GM18505 (cell line): ENCODE measurements around the gene PCDHGA10.
"Not testable (repeated sequence)": the region's sequence is repeated elsewhere in the genome, so short reads cannot be mapped to it uniquely, and the experiment has no call there.

Experiments
- ATAC-seq: cut with Tn5 transposase; IDR thresholded peaks from one replicate; pipeline ENCODE4 v1.9.1; 2021; ENCODE audit not compliant: unreplicated experiment
- POLR2A ChIP-seq: IDR thresholded peaks from 4 replicates; pipeline ENCODE4 v1.6.1; 2011; ENCODE audit warnings: borderline replicate concordance; ENCODE audit not compliant: insufficient read depth, insufficient read length; ENCODE audit errors: extremely low read depth

Gene PCDHGA10

GRCh38 chr5:141427783-141428426, 15.1 kb downstream of the PCDHGA10 start:
- no peak for TF ChIP-seq POLR2A
- no peak for ATAC-seq

- ATAC-seq, result peak; percentile 92
- TF ChIP-seq POLR2A, result no peak
Observed at GRCh38 chr5:141430332-141431113, 17.7 kb downstream of the PCDHGA10 start, which contains the start of gene PCDHGA12. TSS of gene PCDHGA12 (plus strand) at chr5:141430507. CDS start at chr5:141430760, 253 bp downstream.

GRCh38 chr5:141431286-141431685, 18.5 kb downstream of the PCDHGA10 start:
- peak; percentile 46 for ATAC-seq
- TF ChIP-seq POLR2A, result no peak

- ATAC-seq, result not testable (repeated sequence)
Observed at GRCh38 chr5:141432308-141432707, 19.5 kb downstream of the PCDHGA10 start.

- not testable (repeated sequence) for ATAC-seq
Observed at GRCh38 chr5:141432726-141433125, 19.9 kb downstream of the PCDHGA10 start.

- TF ChIP-seq POLR2A, result no peak
- ATAC-seq, result no peak
Observed at GRCh38 chr5:141434006-141434405, 21.2 kb downstream of the PCDHGA10 start.

- ATAC-seq, result no peak
- TF ChIP-seq POLR2A, result no peak
Observed at GRCh38 chr5:141437221-141437620, 24.4 kb downstream of the PCDHGA10 start.

- no peak for ATAC-seq
- TF ChIP-seq POLR2A, result no peak
Observed at GRCh38 chr5:141439411-141440141, 26.8 kb downstream of the PCDHGA10 start.

- TF ChIP-seq POLR2A, result no peak
- no peak for ATAC-seq
Observed at GRCh38 chr5:141440341-141440740, 27.6 kb downstream of the PCDHGA10 start.

GRCh38 chr5:141441571-141442170, 28.9 kb downstream of the PCDHGA10 start:
- no peak for ATAC-seq
- no peak for TF ChIP-seq POLR2A

- ATAC-seq, result no peak
- no peak for TF ChIP-seq POLR2A
Observed at GRCh38 chr5:141465351-141465750, 52.6 kb downstream of the PCDHGA10 start.
